ENCODE data around the gene ZMIZ1. TPM values are rescaled to one million over a fixed set of nuclear protein-coding genes. Genes with fewer than 3 reads are reported as not detected.

ZMIZ1 gene
- polyA plus RNA-seq, 1 donor from 2014 or later = 26.8 TPM

GRCh38 chr10:79147306-79147705 lies 78.5 kb downstream of the ZMIZ1 start:
- Histone ChIP-seq H3K36me3 (ENCODE audit: insufficient read depth, low read length) (no peaks in the 10 kb centered on the region), H3K9ac (ENCODE audit: low read length) (no peak overlapping the region), H3K27me3 (ENCODE audit: insufficient read depth, low read depth, low read length) (no peaks in the 10 kb centered on the region), H4K20me1 (ENCODE audit: insufficient read depth) (no peaks in the 10 kb centered on the region), H2AFZ (ENCODE audit: low read depth, low read length) (no peak overlapping the region), H3K4me3 (ENCODE audit: low read length) (no peak overlapping the region), H3K27ac (ENCODE audit: low read length) (no peak overlapping the region), H3F3A (ENCODE audit: insufficient read depth, low read length, poor library complexity, severe bottlenecking) (no peaks in the 10 kb centered on the region), H3K9me3 (ENCODE audit: low read length) (no peaks in the 10 kb centered on the region), H3K79me2 (replicated peaks; ENCODE audit: insufficient read depth, low read length) (no peaks in the 10 kb centered on the region), H3K4me2 (ENCODE audit: low read length) (no peak overlapping the region), H3K9me2 (ENCODE audit: insufficient read depth, low read length) (no peaks in the 10 kb centered on the region)
- no peak for TF ChIP-seq MXI1 (conservative IDR thresholded peaks at IDR 0.05; ENCODE audit: poor library complexity, severe bottlenecking)
- no peak for TF ChIP-seq RAD21 (conservative IDR thresholded peaks at IDR 0.05)
- no peak for TF ChIP-seq POLR2AphosphoS5 (IDR thresholded peaks at IDR 0.05)
- no peak for TF ChIP-seq REST (IDR thresholded peaks at IDR 0.05; ENCODE audit: borderline replicate concordance)
- no peak for TF ChIP-seq SMC3 (conservative IDR thresholded peaks at IDR 0.05; ENCODE audit: poor library complexity)
- TF ChIP-seq CTCF (IDR thresholded peaks at IDR 0.05; ENCODE audit: poor library complexity, severe bottlenecking) = no peak
- TF ChIP-seq EZH2 (IDR thresholded peaks at IDR 0.05; ENCODE audit: borderline replicate concordance, insufficient read depth, low read length, poor library complexity, severe bottlenecking) = no peak
- no peak for TF ChIP-seq TAF1 (IDR thresholded peaks at IDR 0.05; ENCODE audit: low read depth)
- no peak for TF ChIP-seq EP300 (conservative IDR thresholded peaks at IDR 0.05; ENCODE audit: poor library complexity, severe bottlenecking)

- Histone ChIP-seq H3K4me2 (ENCODE audit: low read length) (no peak overlapping the region), H3K9me3 (ENCODE audit: low read length) (no peaks in the 10 kb centered on the region), H3K4me3 (ENCODE audit: low read length) (no peak overlapping the region), H2AFZ (ENCODE audit: low read depth, low read length) (no peak overlapping the region), H3K9me2 (ENCODE audit: insufficient read depth, low read length) (no peaks in the 10 kb centered on the region), H3K79me2 (replicated peaks; ENCODE audit: insufficient read depth, low read length) (no peaks in the 10 kb centered on the region), H4K20me1 (ENCODE audit: insufficient read depth) (no peaks in the 10 kb centered on the region), H3K27ac (ENCODE audit: low read length) (no peak overlapping the region), H3K9ac (ENCODE audit: low read length) (no peak overlapping the region), H3K36me3 (ENCODE audit: insufficient read depth, low read length) (no peaks in the 10 kb centered on the region), H3K27me3 (ENCODE audit: insufficient read depth, low read depth, low read length) (no peaks in the 10 kb centered on the region), H3F3A (ENCODE audit: insufficient read depth, low read length, poor library complexity, severe bottlenecking) (no peaks in the 10 kb centered on the region)
- TF ChIP-seq POLR2AphosphoS5 (IDR thresholded peaks at IDR 0.05) (no peak), CTCF (IDR thresholded peaks at IDR 0.05; ENCODE audit: poor library complexity, severe bottlenecking) (no peak), RAD21 (conservative IDR thresholded peaks at IDR 0.05) (no peak), REST (IDR thresholded peaks at IDR 0.05; ENCODE audit: borderline replicate concordance) (no peak), EP300 (conservative IDR thresholded peaks at IDR 0.05; ENCODE audit: poor library complexity, severe bottlenecking) (no peak), TAF1 (IDR thresholded peaks at IDR 0.05; ENCODE audit: low read depth) (no peak), EZH2 (IDR thresholded peaks at IDR 0.05; ENCODE audit: borderline replicate concordance, insufficient read depth, low read length, poor library complexity, severe bottlenecking) (no peak), MXI1 (conservative IDR thresholded peaks at IDR 0.05; ENCODE audit: poor library complexity, severe bottlenecking) (no peak), SMC3 (conservative IDR thresholded peaks at IDR 0.05; ENCODE audit: poor library complexity) (no peak)
Observed at GRCh38 chr10:79147796-79148451, 79.2 kb downstream of the ZMIZ1 start.
